Fibroblast of skin of scalp (primary cell): ENCODE data around the gene UNC80.

Experiments used
- DNase-seq: peaks from one replicate; pipeline ENCODE4 v3.0.0-alpha.2; 2013

UNC80 gene

DNA sequence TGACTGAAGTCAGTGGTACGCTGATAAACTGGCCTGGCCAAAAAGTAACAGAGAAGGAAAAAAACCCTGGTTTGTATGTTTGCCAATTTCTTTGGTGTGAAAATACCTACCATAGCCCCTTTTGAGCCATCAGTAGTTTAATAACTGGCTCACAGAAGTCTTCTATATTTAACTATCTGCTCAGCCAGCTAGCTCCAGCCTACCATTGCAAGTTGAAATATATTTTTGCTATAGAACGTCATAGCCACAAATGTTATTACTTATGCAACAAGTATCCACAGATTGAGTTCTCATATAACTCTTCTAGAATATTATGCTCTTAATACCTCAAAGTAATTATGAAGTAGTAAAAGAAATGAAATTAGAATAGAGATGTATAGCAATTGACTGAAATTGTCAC lies 256.0 kb downstream of the UNC80 start:
- no peak for DNase-seq

DNA sequence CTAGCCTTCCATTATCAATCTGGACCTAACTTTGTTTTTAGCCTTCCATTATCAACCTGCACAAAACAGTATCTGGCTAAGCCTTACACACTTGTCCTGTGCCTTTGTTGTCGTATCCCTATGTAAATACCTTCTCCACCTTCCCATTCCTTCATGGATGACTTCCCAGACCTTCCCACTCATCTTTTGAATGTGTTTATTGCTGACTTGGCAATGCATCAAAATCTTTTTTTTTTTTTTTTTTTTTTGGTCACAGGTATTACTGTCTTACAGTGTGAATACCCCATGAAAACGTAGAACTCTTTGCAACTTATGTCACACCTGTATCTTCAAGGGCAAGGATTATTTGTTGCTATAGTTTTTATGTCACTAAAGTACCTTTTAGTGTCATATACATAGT lies 256.5 kb downstream of the UNC80 start:
- DNase-seq: no peak

DNA sequence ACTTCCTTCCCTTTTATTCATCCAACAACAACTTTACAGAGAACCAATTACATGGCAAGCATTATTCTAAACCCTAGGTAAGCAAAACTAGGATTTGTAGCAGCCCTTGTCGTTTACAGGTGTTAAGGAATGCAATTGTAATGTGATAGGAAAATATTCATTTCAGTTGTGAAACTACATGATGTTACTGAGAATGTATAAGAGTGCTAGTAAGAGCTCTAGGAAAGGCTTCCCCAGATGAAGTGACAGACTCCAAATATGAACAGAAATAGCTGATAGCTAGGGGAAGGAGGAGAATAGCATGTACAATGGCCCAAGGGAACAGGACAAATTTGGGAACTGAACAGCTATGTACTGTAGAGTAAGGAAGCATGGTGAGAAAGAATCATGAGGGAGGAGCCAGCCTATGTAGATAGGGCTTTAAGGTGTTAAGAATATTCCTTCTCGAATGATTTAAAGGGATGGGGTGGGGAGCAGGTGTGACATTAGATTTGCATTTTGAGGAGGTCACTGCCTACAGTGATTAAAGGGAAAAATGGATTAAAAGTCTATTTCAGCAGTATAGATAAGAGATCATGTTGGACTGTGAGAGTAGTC lies 262.6 kb downstream of the UNC80 start:
- DNase-seq: no peak

DNA sequence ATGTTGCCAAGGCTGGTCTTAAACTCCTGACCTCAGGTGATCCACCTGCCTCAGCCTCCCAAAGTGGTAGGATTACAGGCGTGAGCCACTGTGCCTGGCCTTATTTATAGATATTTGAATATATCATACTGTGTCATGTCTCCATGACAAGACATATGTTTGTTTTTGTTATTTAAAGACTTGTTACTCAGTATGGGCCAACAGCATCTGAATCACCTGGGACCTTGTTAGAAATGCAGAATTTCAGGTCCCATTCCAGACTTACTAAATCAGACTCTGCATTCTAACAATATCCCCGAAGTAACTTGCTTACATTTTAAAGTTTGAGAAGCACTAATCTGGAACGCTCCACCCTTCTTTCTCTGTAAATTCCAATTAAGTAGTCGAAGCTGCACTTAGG lies 264.0 kb downstream of the UNC80 start:
- no peak for DNase-seq

DNA sequence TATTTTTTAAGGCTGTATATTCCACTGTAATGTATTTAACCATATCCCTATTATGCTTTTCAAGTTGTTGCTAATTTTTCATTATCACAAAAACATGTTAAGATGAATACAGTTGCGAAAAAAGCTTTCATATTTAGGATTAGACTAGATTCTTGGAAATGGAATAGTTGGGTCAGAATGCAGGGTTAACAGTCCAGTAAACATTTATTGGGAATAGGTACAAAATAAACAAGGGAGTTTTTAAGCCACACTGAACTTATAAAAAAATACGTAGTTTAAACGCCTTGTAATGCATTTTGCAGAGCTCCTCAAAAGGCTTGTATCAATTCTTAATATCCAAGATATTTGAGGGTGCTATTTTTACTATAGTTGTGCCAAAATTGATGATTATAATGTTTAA lies 266.4 kb downstream of the UNC80 start:
- DNase-seq: no peak

DNA sequence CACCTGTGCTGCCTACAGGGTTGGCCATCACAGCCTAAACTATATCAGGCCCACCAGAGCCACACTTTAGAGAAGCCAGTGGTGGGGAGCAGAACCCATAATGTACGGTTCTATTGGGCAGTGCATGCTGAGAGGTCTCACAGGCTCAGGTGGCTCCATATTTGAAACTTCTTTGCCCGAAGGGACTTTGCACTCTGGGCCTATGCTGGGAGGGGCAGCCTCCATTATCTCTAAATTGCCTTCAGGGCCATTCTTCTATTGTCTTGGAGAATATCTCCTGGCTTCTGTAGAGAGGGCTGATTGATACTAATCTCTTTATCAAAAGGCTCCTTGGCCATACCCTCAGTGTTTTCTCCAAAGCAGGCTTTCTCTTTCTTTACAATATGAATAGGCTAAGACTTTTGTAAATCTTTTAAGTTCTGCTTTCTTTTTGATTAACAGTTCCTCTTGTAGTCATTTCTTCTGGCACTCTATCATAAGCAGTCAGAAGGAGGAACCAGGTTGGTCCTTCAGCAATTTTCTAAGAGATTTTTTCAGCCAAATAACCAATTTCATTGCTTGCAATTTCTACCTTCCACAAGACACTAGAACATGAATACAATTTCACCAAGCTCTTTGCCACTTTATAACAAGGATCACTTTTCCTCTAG lies 275.3 kb downstream of the UNC80 start:
- DNase-seq: no peak
